HUES6 (cell line): ENCODE measurements around the gene AFG1L.
"Not testable (repeated sequence)": the region's sequence is repeated elsewhere in the genome, so short reads cannot be mapped to it uniquely, and the experiment has no call there.

ENCODE experiments used
- H3K27ac ChIP-seq: 2 replicates; pipeline ENCODE4 v1.7.0; 2013; ENCODE audit warnings: low read depth, mild to moderate bottlenecking, low read length, inconsistent platforms
- H3K27me3 ChIP-seq: 2 replicates; pipeline ENCODE4 v1.6.1; 2013; ENCODE audit warnings: low read length; ENCODE audit not compliant: control insufficient read depth, insufficient read depth
- H3K36me3 ChIP-seq: 2 replicates; pipeline ENCODE4 v1.6.1; 2013; ENCODE audit warnings: low read length; ENCODE audit not compliant: control insufficient read depth, insufficient read depth
- H3K4me1 ChIP-seq: 2 replicates; pipeline ENCODE4 v1.6.1; 2013; ENCODE audit warnings: low read length; ENCODE audit not compliant: control insufficient read depth, insufficient read depth
- H3K4me3 ChIP-seq: 2 replicates; pipeline ENCODE4 v1.5.1; 2013; ENCODE audit warnings: low read depth, low read length
- H3K9ac ChIP-seq: one replicate; pipeline ENCODE4 v1.6.1; 2013; ENCODE audit warnings: mild to moderate bottlenecking, low read length
- H3K9me3 ChIP-seq: 2 replicates; pipeline ENCODE4 v1.6.1; 2013; ENCODE audit warnings: low read depth, low read length; ENCODE audit not compliant: control insufficient read depth, insufficient read depth

The AFG1L gene

GRCh38 chr6:108521616-108522107 lies 226.8 kb downstream of the AFG1L start:
- Histone ChIP-seq H3K9ac (no peak overlapping the region), H3K4me3 (no peak overlapping the region), H3K27ac (no peak overlapping the region), H3K4me1 (peaks cover 5% of the 10 kb centered on the region), H3K36me3 (no peaks in the 10 kb centered on the region), H3K9me3 (no peaks in the 10 kb centered on the region), H3K27me3 (no peaks in the 10 kb centered on the region)

- H3K9ac ChIP-seq = no peak overlapping the region
- H3K27ac ChIP-seq = no peak overlapping the region
- H3K36me3 ChIP-seq = no peaks in the 10 kb centered on the region
- no peaks in the 10 kb centered on the region for H3K9me3 ChIP-seq
- H3K27me3 ChIP-seq = no peaks in the 10 kb centered on the region
- H3K4me3 ChIP-seq = no peak overlapping the region
- peaks cover 5% of the 10 kb centered on the region for H3K4me1 ChIP-seq
These were observed 228.8 kb downstream of the AFG1L start for GRCh38 chr6:108523697-108524096.

GRCh38 chr6:108524528-108525248 lies 229.8 kb downstream of the AFG1L start:
- Histone ChIP-seq H3K4me3 (no peak overlapping the region), H3K27me3 (no peaks in the 10 kb centered on the region), H3K4me1 (peaks cover 5% of the 10 kb centered on the region), H3K27ac (no peak overlapping the region), H3K9me3 (no peaks in the 10 kb centered on the region), H3K9ac (no peak overlapping the region), H3K36me3 (no peaks in the 10 kb centered on the region)

- no peak overlapping the region for H3K4me3 ChIP-seq
- H3K27me3 ChIP-seq = no peaks in the 10 kb centered on the region
- H3K9me3 ChIP-seq = no peaks in the 10 kb centered on the region
- no peak overlapping the region for H3K27ac ChIP-seq
- H3K36me3 ChIP-seq = no peaks in the 10 kb centered on the region
- peaks cover 5% of the 10 kb centered on the region for H3K4me1 ChIP-seq
- H3K9ac ChIP-seq = no peak overlapping the region
These were observed 231.9 kb downstream of the AFG1L start for GRCh38 chr6:108526739-108527174.

- Histone ChIP-seq H3K27ac (no peak overlapping the region), H3K9me3 (no peaks in the 10 kb centered on the region), H3K27me3 (no peaks in the 10 kb centered on the region), H3K4me3 (no peak overlapping the region), H3K36me3 (no peaks in the 10 kb centered on the region), H3K4me1 (peaks cover 5% of the 10 kb centered on the region), H3K9ac (no peak overlapping the region)
These were observed 234.0 kb downstream of the AFG1L start for GRCh38 chr6:108528878-108529277.

- Histone ChIP-seq H3K27ac (no peak overlapping the region), H3K4me1 (no peaks in the 10 kb centered on the region), H3K27me3 (no peaks in the 10 kb centered on the region), H3K36me3 (no peaks in the 10 kb centered on the region), H3K9me3 (no peaks in the 10 kb centered on the region), H3K4me3 (no peak overlapping the region), H3K9ac (no peak overlapping the region)
These were observed 236.5 kb downstream of the AFG1L start for GRCh38 chr6:108531332-108531731.

GRCh38 chr6:108535114-108535742 lies 240.4 kb downstream of the AFG1L start:
- H3K36me3 ChIP-seq = no peaks in the 10 kb centered on the region
- H3K27ac ChIP-seq = no peak overlapping the region
- H3K27me3 ChIP-seq = no peaks in the 10 kb centered on the region
- no peak overlapping the region for H3K9ac ChIP-seq
- H3K4me3 ChIP-seq = no peak overlapping the region
- H3K4me1 ChIP-seq = no peaks in the 10 kb centered on the region
- H3K9me3 ChIP-seq = no peaks in the 10 kb centered on the region; the same call in 1 of the 2 replicates

GRCh38 chr6:108535920-108536535 lies 241.2 kb downstream of the AFG1L start:
- H3K9ac ChIP-seq, H3K36me3 ChIP-seq, H3K9me3 ChIP-seq, H3K4me1 ChIP-seq, H3K27me3 ChIP-seq, H3K4me3 ChIP-seq, H3K27ac ChIP-seq: not testable (repeated sequence)

- Histone ChIP-seq H3K27ac (no peak overlapping the region), H3K9me3 (no peaks in the 10 kb centered on the region; the same call in 1 of the 2 replicates), H3K4me1 (peaks cover 6% of the 10 kb centered on the region; the same call in 1 of the 2 replicates), H3K9ac (no peak overlapping the region), H3K36me3 (no peaks in the 10 kb centered on the region), H3K4me3 (peak overlapping the region; percentile 38; the same call in 1 of the 2 replicates), H3K27me3 (no peaks in the 10 kb centered on the region)
These were observed 247.2 kb downstream of the AFG1L start for GRCh38 chr6:108541843-108542759.

GRCh38 chr6:108543175-108543940 lies 248.5 kb downstream of the AFG1L start:
- H3K27ac ChIP-seq = no peak overlapping the region
- no peak overlapping the region for H3K9ac ChIP-seq
- H3K9me3 ChIP-seq = no peaks in the 10 kb centered on the region; the same call in 1 of the 2 replicates
- H3K36me3 ChIP-seq = no peaks in the 10 kb centered on the region
- H3K4me3 ChIP-seq = no peak overlapping the region
- H3K4me1 ChIP-seq = peaks cover 6% of the 10 kb centered on the region; the same call in 1 of the 2 replicates
- no peaks in the 10 kb centered on the region for H3K27me3 ChIP-seq
